NCI-H774 (cell line): ENCODE results near the gene CLHC1.
"Not testable (repeated sequence)": the region's sequence is repeated elsewhere in the genome, so short reads cannot be mapped to it uniquely, and the experiment has no call there.

Experiments used
- DNase-seq: peaks from one replicate; lab custom pipeline; 2025; lab: John Stamatoyannopoulos, UW

The CLHC1 gene

GRCh38 chr2:55134316-55134706 is 97.8 kb downstream of the CLHC1 start:
- no peak for DNase-seq

- DNase-seq: no peak
Observed at GRCh38 chr2:55133467-55134315, 98.4 kb downstream of the CLHC1 start.

GRCh38 chr2:55130849-55131248 is 101.2 kb downstream of the CLHC1 start:
- DNase-seq: no peak

GRCh38 chr2:55126643-55127042 is 105.5 kb downstream of the CLHC1 start:
- not testable (repeated sequence) for DNase-seq
